ENCODE measurements around the gene ADSL. TPM values are rescaled to one million over a fixed set of nuclear protein-coding genes. Genes with fewer than 3 reads are reported as not detected.

Gene ADSL
- polyA plus RNA-seq, 1 experiment = 115 TPM

Other genes with a start within 250 kb of the ADSL start
- 6.6 and 8.0 TPM in 2 replicates for gene TNRC6B, start 168.6 kb upstream of the ADSL start, polyA plus RNA-seq (2011; rRNA removed)
- gene SGSM3, start 24.1 kb downstream of the ADSL start, polyA plus RNA-seq (2011; rRNA removed) = 40.0 and 55.6 TPM in 2 replicates

Data from BJ (cell line).